ENCODE data around the gene NDE1. TPM values are rescaled to one million over a fixed set of nuclear protein-coding genes. Genes with fewer than 3 reads are reported as not detected.

NDE1 gene
- total RNA-seq, 2 donors from 2014 or later = 38.5 to 50.3 TPM

- no peaks in the 10 kb centered on the region for H3K27me3 ChIP-seq
- H3K9me3 ChIP-seq = no peaks in the 10 kb centered on the region
Observed at GRCh38 chr16:15609286-15609649, 40.8 kb upstream of the NDE1 start.

GRCh38 chr16:15610369-15610871, 39.6 kb upstream of the NDE1 start:
- Histone ChIP-seq H3K36me3 (peaks cover 30% of the 10 kb centered on the region), H3K9ac (ENCODE audit: low read depth in 2 of 2, low read length in 2 of 2) (no peak overlapping the region), H3K27ac (no peak overlapping the region), H3K9me3 (no peaks in the 10 kb centered on the region), H3K4me1 (no peaks in the 10 kb centered on the region), H3K4me3 (no peak overlapping the region), H3K27me3 (no peaks in the 10 kb centered on the region)
- TF ChIP-seq, protein P1, sequence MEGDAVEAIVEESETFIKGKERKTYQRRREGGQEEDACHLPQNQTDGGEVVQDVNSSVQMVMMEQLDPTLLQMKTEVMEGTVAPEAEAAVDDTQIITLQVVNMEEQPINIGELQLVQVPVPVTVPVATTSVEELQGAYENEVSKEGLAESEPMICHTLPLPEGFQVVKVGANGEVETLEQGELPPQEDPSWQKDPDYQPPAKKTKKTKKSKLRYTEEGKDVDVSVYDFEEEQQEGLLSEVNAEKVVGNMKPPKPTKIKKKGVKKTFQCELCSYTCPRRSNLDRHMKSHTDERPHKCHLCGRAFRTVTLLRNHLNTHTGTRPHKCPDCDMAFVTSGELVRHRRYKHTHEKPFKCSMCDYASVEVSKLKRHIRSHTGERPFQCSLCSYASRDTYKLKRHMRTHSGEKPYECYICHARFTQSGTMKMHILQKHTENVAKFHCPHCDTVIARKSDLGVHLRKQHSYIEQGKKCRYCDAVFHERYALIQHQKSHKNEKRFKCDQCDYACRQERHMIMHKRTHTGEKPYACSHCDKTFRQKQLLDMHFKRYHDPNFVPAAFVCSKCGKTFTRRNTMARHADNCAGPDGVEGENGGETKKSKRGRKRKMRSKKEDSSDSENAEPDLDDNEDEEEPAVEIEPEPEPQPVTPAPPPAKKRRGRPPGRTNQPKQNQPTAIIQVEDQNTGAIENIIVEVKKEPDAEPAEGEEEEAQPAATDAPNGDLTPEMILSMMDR (IDR thresholded peaks at IDR 0.05) = no peak
- no peak for DNase-seq
- intact Hi-C loops (cut with DNase I) = no loop called here

More at GRCh38 chr16:15609286-15609649, 40.8 kb upstream of the NDE1 start:
- Histone ChIP-seq H3K4me3 (no peak overlapping the region), H3K9ac (ENCODE audit: low read depth in 2 of 2, low read length in 2 of 2) (no peak overlapping the region), H3K4me1 (no peaks in the 10 kb centered on the region), H3K36me3 (peaks cover 30% of the 10 kb centered on the region), H3K27ac (no peak overlapping the region)
- TF ChIP-seq, protein P1 (IDR thresholded peaks at IDR 0.05) = no peak
- no peak for DNase-seq
- intact Hi-C loops (cut with DNase I) = no loop called here

DNA sequence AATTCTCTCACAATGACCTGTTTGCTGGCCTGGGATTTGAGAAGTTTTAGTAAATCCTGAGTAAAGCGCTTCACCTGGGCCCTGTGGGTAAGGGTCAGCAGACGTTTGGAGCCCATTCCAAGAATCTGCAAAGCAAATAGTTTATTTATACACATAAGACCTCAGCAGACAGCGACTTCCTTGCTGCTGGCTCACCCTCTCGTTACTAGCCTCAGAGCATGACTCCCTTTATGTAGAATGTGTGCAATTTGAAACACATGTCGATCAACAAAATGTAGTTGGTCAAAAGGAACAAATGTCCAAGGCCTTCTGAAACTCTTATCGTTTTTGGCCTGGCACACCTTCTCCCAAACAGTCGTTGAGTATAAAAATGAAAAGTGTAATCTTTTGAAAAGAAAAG, 38.4 kb upstream of the NDE1 start:
- Histone ChIP-seq H3K9ac (ENCODE audit: low read depth in 2 of 2, low read length in 2 of 2) (no peak overlapping the region), H3K9me3 (no peaks in the 10 kb centered on the region), H3K4me3 (no peak overlapping the region), H3K27me3 (no peaks in the 10 kb centered on the region), H3K27ac (no peak overlapping the region), H3K4me1 (no peaks in the 10 kb centered on the region), H3K36me3 (peaks cover 33% of the 10 kb centered on the region)
- intact Hi-C loops (cut with DNase I) = no loop called here
- TF ChIP-seq, protein P1 (IDR thresholded peaks at IDR 0.05) = no peak
- no peak for DNase-seq

DNA sequence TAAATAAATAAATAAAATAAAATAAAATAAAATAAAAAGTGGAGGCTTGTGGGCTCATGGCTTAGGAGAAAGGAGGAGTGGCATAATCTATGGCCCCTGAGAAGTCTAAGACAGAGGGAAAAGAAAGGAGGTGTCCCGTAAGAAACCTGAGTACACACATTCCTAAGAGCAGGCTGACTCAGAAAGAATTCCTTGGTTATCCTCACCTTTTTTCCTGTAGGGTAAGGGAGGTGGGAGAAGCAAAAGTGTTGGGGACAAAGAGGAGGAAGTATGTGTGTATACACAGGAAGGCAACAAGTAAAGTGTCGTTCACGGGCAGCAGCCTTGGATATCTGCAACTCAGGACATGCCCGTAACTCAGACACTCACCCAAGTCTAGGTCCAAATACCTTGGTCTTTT, 36.4 kb upstream of the NDE1 start:
- no peaks in the 10 kb centered on the region for H3K9me3 ChIP-seq
- no peak overlapping the region for H3K4me3 ChIP-seq
- no peak overlapping the region for H3K27ac ChIP-seq
- peaks cover 33% of the 10 kb centered on the region for H3K36me3 ChIP-seq
- intact Hi-C loops (cut with DNase I) = no loop called here
- no peak overlapping the region for H3K9ac ChIP-seq (ENCODE audit: low read depth in 2 of 2, low read length in 2 of 2)
- no peaks in the 10 kb centered on the region for H3K4me1 ChIP-seq
- DNase-seq = no peak
- no peaks in the 10 kb centered on the region for H3K27me3 ChIP-seq
- TF ChIP-seq, protein P1 (IDR thresholded peaks at IDR 0.05) = no peak

- H3K27ac ChIP-seq = no peak overlapping the region
Observed at GRCh38 chr16:15616012-15616411, 34.0 kb upstream of the NDE1 start.

More at GRCh38 chr16:15616012-15616411, 34.0 kb upstream of the NDE1 start:
- H3K9me3 ChIP-seq = no peaks in the 10 kb centered on the region
- H3K4me1 ChIP-seq = no peaks in the 10 kb centered on the region
- no peaks in the 10 kb centered on the region for H3K27me3 ChIP-seq
- intact Hi-C loops (cut with DNase I) = no loop called here
- no peak overlapping the region for H3K4me3 ChIP-seq
- DNase-seq = no peak
- peaks cover 27% of the 10 kb centered on the region for H3K36me3 ChIP-seq
- no peak overlapping the region for H3K9ac ChIP-seq (ENCODE audit: low read depth in 2 of 2, low read length in 2 of 2)
- TF ChIP-seq, protein P1 (IDR thresholded peaks at IDR 0.05) = no peak
